Activated naive CD4-positive, alpha-beta T cell treated with Interleukin-2 at 50 U/mL for 16 hours (primary cell): ENCODE results near the gene JCHAIN.
A peak's percentile ranks its signal among the peaks of the same experiment; 100 is the strongest.
"Not testable (repeated sequence)": the region's sequence is repeated elsewhere in the genome, so short reads cannot be mapped to it uniquely, and the experiment has no call there.

Source experiments
- DNase-seq: peaks from one replicate; pipeline ENCODE4 v3.0.0-alpha.2; 2020

JCHAIN gene

GRCh38 chr4:70687821-70688794, 21.8 kb upstream of the JCHAIN start, which contains the start of gene UTP3:
Gene UTP3, plus strand, starts transcription at chr4:70688532. Its CDS starts 146 bp downstream, at chr4:70688678.
- DNase-seq = peak; percentile 96

- peak; percentile 28 for DNase-seq
Observed at GRCh38 chr4:70687392-70687791, 21.1 kb upstream of the JCHAIN start.

GRCh38 chr4:70682142-70682541, 15.8 kb upstream of the JCHAIN start:
- not testable (repeated sequence) for DNase-seq

GRCh38 chr4:70681704-70682103, 15.4 kb upstream of the JCHAIN start:
- DNase-seq = no peak

GRCh38 chr4:70680934-70681333, 14.6 kb upstream of the JCHAIN start:
- DNase-seq = no peak

GRCh38 chr4:70678383-70678999, 12.2 kb upstream of the JCHAIN start:
- DNase-seq = no peak

GRCh38 chr4:70676554-70677090, 10.3 kb upstream of the JCHAIN start:
- DNase-seq = no peak

GRCh38 chr4:70674731-70675130, 8.4 kb upstream of the JCHAIN start:
- DNase-seq = no peak

- no peak for DNase-seq
Observed at GRCh38 chr4:70674191-70674590, 7.9 kb upstream of the JCHAIN start.

- DNase-seq = no peak
Observed at GRCh38 chr4:70671091-70671490, 4.8 kb upstream of the JCHAIN start.

GRCh38 chr4:70670332-70671014, 4.2 kb upstream of the JCHAIN start:
- DNase-seq = no peak

GRCh38 chr4:70667740-70668535, 1.6 kb upstream of the JCHAIN start:
- DNase-seq = no peak

GRCh38 chr4:70661309-70661922, 4.9 kb downstream of the JCHAIN start:
- not testable (repeated sequence) for DNase-seq

- DNase-seq = no peak
Observed at GRCh38 chr4:70660106-70660505, 6.2 kb downstream of the JCHAIN start.

GRCh38 chr4:70658418-70658817, 7.9 kb downstream of the JCHAIN start:
- DNase-seq = no peak

GRCh38 chr4:70657326-70657725, 9.0 kb downstream of the JCHAIN start:
- DNase-seq = no peak

- no peak for DNase-seq
Observed at GRCh38 chr4:70654605-70655011, 11.7 kb downstream of the JCHAIN start.

GRCh38 chr4:70651864-70652506, 14.3 kb downstream of the JCHAIN start:
- DNase-seq = no peak

GRCh38 chr4:70650741-70651140, 15.6 kb downstream of the JCHAIN start:
- DNase-seq = not testable (repeated sequence)

GRCh38 chr4:70640192-70640591, 26.1 kb downstream of the JCHAIN start:
- DNase-seq = no peak

GRCh38 chr4:70637239-70637913, 28.9 kb downstream of the JCHAIN start:
- DNase-seq = no peak
